SK-N-SH (cell line): ENCODE results near the gene IPO11.

ENCODE experiments used
- EP300 ChIP-seq, 2 experiments: IDR thresholded peaks; 2 replicates each; pipeline versions ENCODE4 v1.4.0 to v1.6.1; 2012; ENCODE audit warnings: borderline replicate concordance in 1 of 2, low read depth in 1 of 2, low read length in 1 of 2
- EZH2phosphoT487 ChIP-seq: fragments of 200-600 bp; sonication (generic); IDR thresholded peaks from 2 replicates; pipeline ENCODE4 v1.6.1; 2017; ENCODE audit warnings: low read depth, mixed run types, mild to moderate bottlenecking, antibody characterized with exemption, moderate library complexity, borderline replicate concordance
- POLR2AphosphoS5 ChIP-seq: IDR thresholded peaks from 2 replicates; pipeline ENCODE4 v1.6.1; 2012; ENCODE audit warnings: low read depth, low read length
- SIN3A ChIP-seq: IDR thresholded peaks from 2 replicates; pipeline ENCODE4 v1.6.1; 2012; ENCODE audit warnings: low read depth, mild to moderate bottlenecking, low read length, moderate library complexity, borderline replicate concordance
- TEAD4 ChIP-seq: IDR thresholded peaks from 2 replicates; pipeline ENCODE4 v1.4.0; 2012; ENCODE audit warnings: mild to moderate bottlenecking, borderline replicate concordance; ENCODE audit not compliant: insufficient read depth
- TF ChIP-seq, protein P1 (sequence below): fragments of 200-600 bp; sonication (generic); IDR thresholded peaks from 2 replicates; pipeline ENCODE4 v1.6.1; 2017; ENCODE audit warnings: antibody characterized with exemption, mild to moderate bottlenecking, moderate library complexity
- TF ChIP-seq, protein P2 (sequence below): IDR thresholded peaks from 2 replicates; pipeline ENCODE4; 2012

DNA sequence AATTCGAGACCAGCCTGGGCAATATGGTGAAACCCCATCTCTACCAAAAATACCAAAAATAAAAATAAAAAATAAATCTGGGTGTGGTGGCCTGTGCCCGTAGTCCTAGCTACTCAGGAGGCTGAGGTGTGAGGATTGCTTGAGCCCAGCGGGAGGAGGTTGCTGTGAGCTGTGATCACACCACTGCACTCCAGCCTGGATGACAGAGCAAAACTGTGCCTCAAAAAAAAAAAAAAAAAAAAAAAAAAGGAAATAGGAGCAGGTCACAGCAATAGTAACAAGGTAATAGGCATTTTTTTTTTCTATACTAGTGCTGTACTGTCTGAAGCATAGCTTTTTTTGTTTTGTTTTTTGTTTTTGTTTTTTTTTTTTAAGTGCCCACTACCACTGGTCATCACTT, 171.8 kb downstream of the IPO11 start:
- TF ChIP-seq, protein P1, sequence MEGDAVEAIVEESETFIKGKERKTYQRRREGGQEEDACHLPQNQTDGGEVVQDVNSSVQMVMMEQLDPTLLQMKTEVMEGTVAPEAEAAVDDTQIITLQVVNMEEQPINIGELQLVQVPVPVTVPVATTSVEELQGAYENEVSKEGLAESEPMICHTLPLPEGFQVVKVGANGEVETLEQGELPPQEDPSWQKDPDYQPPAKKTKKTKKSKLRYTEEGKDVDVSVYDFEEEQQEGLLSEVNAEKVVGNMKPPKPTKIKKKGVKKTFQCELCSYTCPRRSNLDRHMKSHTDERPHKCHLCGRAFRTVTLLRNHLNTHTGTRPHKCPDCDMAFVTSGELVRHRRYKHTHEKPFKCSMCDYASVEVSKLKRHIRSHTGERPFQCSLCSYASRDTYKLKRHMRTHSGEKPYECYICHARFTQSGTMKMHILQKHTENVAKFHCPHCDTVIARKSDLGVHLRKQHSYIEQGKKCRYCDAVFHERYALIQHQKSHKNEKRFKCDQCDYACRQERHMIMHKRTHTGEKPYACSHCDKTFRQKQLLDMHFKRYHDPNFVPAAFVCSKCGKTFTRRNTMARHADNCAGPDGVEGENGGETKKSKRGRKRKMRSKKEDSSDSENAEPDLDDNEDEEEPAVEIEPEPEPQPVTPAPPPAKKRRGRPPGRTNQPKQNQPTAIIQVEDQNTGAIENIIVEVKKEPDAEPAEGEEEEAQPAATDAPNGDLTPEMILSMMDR = no peak
- TF ChIP-seq POLR2AphosphoS5 (no peak), SIN3A (no peak), TEAD4 (no peak), EP300 (IDR thresholded peaks at IDR 0.05; ENCODE audit: borderline replicate concordance in 1 of 2, low read depth in 1 of 2, low read length in 1 of 2) (no peak), EZH2phosphoT487 (no peak)
- TF ChIP-seq, protein P2, sequence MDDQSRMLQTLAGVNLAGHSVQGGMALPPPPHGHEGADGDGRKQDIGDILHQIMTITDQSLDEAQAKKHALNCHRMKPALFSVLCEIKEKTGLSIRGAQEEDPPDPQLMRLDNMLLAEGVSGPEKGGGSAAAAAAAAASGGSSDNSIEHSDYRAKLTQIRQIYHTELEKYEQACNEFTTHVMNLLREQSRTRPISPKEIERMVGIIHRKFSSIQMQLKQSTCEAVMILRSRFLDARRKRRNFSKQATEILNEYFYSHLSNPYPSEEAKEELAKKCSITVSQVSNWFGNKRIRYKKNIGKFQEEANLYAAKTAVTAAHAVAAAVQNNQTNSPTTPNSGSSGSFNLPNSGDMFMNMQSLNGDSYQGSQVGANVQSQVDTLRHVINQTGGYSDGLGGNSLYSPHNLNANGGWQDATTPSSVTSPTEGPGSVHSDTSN = no peak
